Measurements from ENCODE around the gene GOLGB1. TPM values are rescaled to one million over a fixed set of nuclear protein-coding genes. Genes with fewer than 3 reads are reported as not detected.
"Not testable (repeated sequence)": the region's sequence is repeated elsewhere in the genome, so short reads cannot be mapped to it uniquely, and the experiment has no call there.

The GOLGB1 gene
- polyA plus RNA-seq, 1 donor from 2014 or later, result 30.2 TPM

DNA sequence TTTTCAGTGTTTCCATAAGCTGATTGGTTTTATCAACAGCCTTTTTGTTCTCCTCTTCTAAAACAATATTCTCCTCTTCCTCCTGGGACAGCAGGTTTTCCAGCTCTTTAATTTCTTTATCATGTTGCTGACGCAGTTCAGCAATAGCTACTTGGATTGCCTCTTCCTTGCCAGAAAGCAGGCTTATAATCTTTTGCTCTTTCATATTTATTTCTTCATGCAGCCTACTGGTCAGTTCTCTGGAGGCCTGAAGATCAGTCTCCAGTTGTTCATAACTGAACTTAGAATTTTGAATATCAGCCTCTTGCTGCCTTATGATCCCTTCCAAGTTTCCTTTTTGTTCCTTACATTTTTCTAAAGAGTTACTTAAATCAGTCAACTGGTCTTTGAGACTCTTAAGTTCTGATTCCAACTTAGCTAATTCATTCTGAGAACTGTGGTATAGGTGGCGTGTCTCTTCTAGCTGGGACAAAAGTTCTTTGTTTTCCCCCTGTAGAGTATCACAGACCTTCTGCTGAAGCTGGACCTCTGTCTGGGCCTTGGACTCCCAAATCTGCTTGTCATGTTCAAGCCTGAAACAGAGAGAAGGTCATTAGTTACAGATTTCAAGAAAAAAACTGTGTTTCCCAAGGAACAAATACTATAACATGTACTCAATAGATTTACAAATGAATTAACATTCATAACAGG is 57.4 kb downstream of the GOLGB1 start:
- no peak overlapping the region for H3K4me2 ChIP-seq (ENCODE audit: low read length)
- H2AFZ ChIP-seq (ENCODE audit: low read depth, low read length), result no peak overlapping the region
- no peaks in the 10 kb centered on the region for H3F3A ChIP-seq (ENCODE audit: insufficient read depth, low read length, poor library complexity, severe bottlenecking)
- no peak overlapping the region for H3K27ac ChIP-seq (ENCODE audit: low read length)
- no peaks in the 10 kb centered on the region for H4K20me1 ChIP-seq (ENCODE audit: insufficient read depth)
- no peak overlapping the region for H3K4me3 ChIP-seq (ENCODE audit: low read length)
- H3K9ac ChIP-seq (ENCODE audit: low read length), result no peak overlapping the region
- H3K27me3 ChIP-seq (ENCODE audit: insufficient read depth, low read depth, low read length), result no peaks in the 10 kb centered on the region
- TF ChIP-seq RAD21 (conservative IDR thresholded peaks at IDR 0.05) (no peak), EZH2 (IDR thresholded peaks at IDR 0.05; ENCODE audit: borderline replicate concordance, insufficient read depth, low read length, poor library complexity, severe bottlenecking) (no peak), EP300 (conservative IDR thresholded peaks at IDR 0.05; ENCODE audit: poor library complexity, severe bottlenecking) (no peak), SMC3 (conservative IDR thresholded peaks at IDR 0.05; ENCODE audit: poor library complexity) (no peak), POLR2AphosphoS5 (IDR thresholded peaks at IDR 0.05) (no peak), TAF1 (IDR thresholded peaks at IDR 0.05; ENCODE audit: low read depth) (no peak), MXI1 (conservative IDR thresholded peaks at IDR 0.05; ENCODE audit: poor library complexity, severe bottlenecking) (no peak)
- TF ChIP-seq, protein P1, sequence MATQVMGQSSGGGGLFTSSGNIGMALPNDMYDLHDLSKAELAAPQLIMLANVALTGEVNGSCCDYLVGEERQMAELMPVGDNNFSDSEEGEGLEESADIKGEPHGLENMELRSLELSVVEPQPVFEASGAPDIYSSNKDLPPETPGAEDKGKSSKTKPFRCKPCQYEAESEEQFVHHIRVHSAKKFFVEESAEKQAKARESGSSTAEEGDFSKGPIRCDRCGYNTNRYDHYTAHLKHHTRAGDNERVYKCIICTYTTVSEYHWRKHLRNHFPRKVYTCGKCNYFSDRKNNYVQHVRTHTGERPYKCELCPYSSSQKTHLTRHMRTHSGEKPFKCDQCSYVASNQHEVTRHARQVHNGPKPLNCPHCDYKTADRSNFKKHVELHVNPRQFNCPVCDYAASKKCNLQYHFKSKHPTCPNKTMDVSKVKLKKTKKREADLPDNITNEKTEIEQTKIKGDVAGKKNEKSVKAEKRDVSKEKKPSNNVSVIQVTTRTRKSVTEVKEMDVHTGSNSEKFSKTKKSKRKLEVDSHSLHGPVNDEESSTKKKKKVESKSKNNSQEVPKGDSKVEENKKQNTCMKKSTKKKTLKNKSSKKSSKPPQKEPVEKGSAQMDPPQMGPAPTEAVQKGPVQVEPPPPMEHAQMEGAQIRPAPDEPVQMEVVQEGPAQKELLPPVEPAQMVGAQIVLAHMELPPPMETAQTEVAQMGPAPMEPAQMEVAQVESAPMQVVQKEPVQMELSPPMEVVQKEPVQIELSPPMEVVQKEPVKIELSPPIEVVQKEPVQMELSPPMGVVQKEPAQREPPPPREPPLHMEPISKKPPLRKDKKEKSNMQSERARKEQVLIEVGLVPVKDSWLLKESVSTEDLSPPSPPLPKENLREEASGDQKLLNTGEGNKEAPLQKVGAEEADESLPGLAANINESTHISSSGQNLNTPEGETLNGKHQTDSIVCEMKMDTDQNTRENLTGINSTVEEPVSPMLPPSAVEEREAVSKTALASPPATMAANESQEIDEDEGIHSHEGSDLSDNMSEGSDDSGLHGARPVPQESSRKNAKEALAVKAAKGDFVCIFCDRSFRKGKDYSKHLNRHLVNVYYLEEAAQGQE (IDR thresholded peaks at IDR 0.05; ENCODE audit: borderline replicate concordance), result no peak
- TF ChIP-seq, protein P2, sequence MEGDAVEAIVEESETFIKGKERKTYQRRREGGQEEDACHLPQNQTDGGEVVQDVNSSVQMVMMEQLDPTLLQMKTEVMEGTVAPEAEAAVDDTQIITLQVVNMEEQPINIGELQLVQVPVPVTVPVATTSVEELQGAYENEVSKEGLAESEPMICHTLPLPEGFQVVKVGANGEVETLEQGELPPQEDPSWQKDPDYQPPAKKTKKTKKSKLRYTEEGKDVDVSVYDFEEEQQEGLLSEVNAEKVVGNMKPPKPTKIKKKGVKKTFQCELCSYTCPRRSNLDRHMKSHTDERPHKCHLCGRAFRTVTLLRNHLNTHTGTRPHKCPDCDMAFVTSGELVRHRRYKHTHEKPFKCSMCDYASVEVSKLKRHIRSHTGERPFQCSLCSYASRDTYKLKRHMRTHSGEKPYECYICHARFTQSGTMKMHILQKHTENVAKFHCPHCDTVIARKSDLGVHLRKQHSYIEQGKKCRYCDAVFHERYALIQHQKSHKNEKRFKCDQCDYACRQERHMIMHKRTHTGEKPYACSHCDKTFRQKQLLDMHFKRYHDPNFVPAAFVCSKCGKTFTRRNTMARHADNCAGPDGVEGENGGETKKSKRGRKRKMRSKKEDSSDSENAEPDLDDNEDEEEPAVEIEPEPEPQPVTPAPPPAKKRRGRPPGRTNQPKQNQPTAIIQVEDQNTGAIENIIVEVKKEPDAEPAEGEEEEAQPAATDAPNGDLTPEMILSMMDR (IDR thresholded peaks at IDR 0.05; ENCODE audit: poor library complexity, severe bottlenecking), result no peak
- H3K9me3 ChIP-seq (ENCODE audit: low read length), result no peaks in the 10 kb centered on the region
- H3K9me2 ChIP-seq (ENCODE audit: insufficient read depth, low read length), result no peaks in the 10 kb centered on the region
- H3K36me3 ChIP-seq (ENCODE audit: insufficient read depth, low read length), result peaks cover 19% of the 10 kb centered on the region
- H3K79me2 ChIP-seq (replicated peaks; ENCODE audit: insufficient read depth, low read length), result no peaks in the 10 kb centered on the region

DNA sequence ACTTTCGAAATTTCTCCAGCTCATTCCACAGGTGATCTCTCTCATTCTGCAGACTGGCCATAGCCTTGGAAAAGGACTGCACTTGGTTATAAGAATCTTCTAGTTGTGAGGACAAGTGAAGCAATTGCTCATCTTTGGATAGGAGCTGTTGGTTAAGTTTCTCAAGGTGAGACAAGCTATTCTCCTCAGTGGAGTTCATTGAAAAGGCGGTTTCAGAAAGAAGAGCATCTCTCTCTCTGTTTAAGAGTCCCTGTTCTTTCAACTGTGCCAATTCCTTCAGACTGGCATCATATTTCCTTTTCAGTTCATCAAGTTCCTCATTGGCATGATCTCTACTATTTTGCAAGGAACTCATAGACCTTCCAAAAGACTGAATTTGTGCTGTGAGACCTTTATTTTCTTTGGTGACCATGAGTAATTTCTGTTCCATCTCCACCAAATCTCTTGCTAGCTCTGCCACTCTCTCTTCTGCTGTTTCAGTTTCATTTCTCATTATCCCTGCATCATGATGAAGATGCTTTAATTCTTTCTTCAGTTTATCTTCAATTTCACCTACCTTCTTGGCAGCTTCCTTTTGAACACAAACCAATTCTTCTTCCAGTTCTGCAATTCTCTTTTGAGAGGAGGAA is 58.6 kb downstream of the GOLGB1 start:
- H3F3A ChIP-seq (ENCODE audit: insufficient read depth, low read length, poor library complexity, severe bottlenecking), result no peaks in the 10 kb centered on the region
- H3K9ac ChIP-seq (ENCODE audit: low read length), result no peak overlapping the region
- H3K36me3 ChIP-seq (ENCODE audit: insufficient read depth, low read length), result peaks cover 18% of the 10 kb centered on the region
- H3K9me2 ChIP-seq (ENCODE audit: insufficient read depth, low read length), result no peaks in the 10 kb centered on the region
- no peak overlapping the region for H2AFZ ChIP-seq (ENCODE audit: low read depth, low read length)
- no peaks in the 10 kb centered on the region for H4K20me1 ChIP-seq (ENCODE audit: insufficient read depth)
- no peaks in the 10 kb centered on the region for H3K27me3 ChIP-seq (ENCODE audit: insufficient read depth, low read depth, low read length)
- no peak overlapping the region for H3K27ac ChIP-seq (ENCODE audit: low read length)
- TF ChIP-seq TAF1 (IDR thresholded peaks at IDR 0.05; ENCODE audit: low read depth), result no peak
- TF ChIP-seq EZH2 (IDR thresholded peaks at IDR 0.05; ENCODE audit: borderline replicate concordance, insufficient read depth, low read length, poor library complexity, severe bottlenecking), result no peak
- TF ChIP-seq, protein P1 (IDR thresholded peaks at IDR 0.05; ENCODE audit: borderline replicate concordance), result no peak
- no peak for TF ChIP-seq EP300 (conservative IDR thresholded peaks at IDR 0.05; ENCODE audit: poor library complexity, severe bottlenecking)
- no peak for TF ChIP-seq RAD21 (conservative IDR thresholded peaks at IDR 0.05)
- TF ChIP-seq, protein P2 (IDR thresholded peaks at IDR 0.05; ENCODE audit: poor library complexity, severe bottlenecking), result no peak
- no peak for TF ChIP-seq POLR2AphosphoS5 (IDR thresholded peaks at IDR 0.05)
- no peak overlapping the region for H3K4me3 ChIP-seq (ENCODE audit: low read length)
- H3K9me3 ChIP-seq (ENCODE audit: low read length), result no peaks in the 10 kb centered on the region
- no peak overlapping the region for H3K4me2 ChIP-seq (ENCODE audit: low read length)
- H3K79me2 ChIP-seq (replicated peaks; ENCODE audit: insufficient read depth, low read length), result no peaks in the 10 kb centered on the region

DNA sequence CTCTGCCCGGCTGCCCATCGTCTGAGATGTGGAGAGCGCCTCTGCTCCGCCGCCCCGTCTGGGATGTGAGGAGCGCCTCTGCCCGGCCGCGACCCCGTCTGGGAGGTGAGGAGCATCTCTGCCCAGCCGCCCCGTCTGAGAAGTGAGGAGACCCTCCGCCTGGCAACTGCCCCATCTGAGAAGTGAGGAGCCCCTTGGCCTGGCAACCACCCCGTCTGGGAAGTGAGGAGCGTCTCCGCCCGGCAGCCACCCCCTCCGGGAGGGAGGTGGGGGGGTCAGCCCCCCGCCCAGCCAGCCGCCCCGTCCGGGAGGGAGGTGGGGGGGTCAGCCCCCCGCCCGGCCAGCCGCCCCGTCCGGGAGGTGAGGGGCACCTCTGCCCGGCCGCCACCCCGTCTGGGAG is 60.8 kb downstream of the GOLGB1 start:
- H3K9me2 ChIP-seq (ENCODE audit: insufficient read depth, low read length); H3K79me2 ChIP-seq (replicated peaks; ENCODE audit: insufficient read depth, low read length); H3K9me3 ChIP-seq (ENCODE audit: low read length); H3K4me2 ChIP-seq (ENCODE audit: low read length); H2AFZ ChIP-seq (ENCODE audit: low read depth, low read length); H3K9ac ChIP-seq (ENCODE audit: low read length); H4K20me1 ChIP-seq (ENCODE audit: insufficient read depth); H3F3A ChIP-seq (ENCODE audit: insufficient read depth, low read length, poor library complexity, severe bottlenecking); H3K4me3 ChIP-seq (ENCODE audit: low read length); H3K27me3 ChIP-seq (ENCODE audit: insufficient read depth, low read depth, low read length); H3K27ac ChIP-seq (ENCODE audit: low read length): not testable (repeated sequence)
- H3K36me3 ChIP-seq (ENCODE audit: insufficient read depth, low read length), result peaks cover 17% of the 10 kb centered on the region
